Ovary (tissue), 9 donors: Measurements from ENCODE around the gene COL24A1. TPM values are rescaled to one million over a fixed set of nuclear protein-coding genes. Genes with fewer than 3 reads are reported as not detected.

Source experiments
- DNase-seq, 5 donors: peaks; one replicate each; pipeline ENCODE4 v3.0.0-alpha.2; 2019 to 2020
- H3K27ac ChIP-seq, 2 donors: fragments of 200-600 bp; one replicate each; pipeline versions ENCODE4 v1.5.1 to v1.8.0; 2019 to 2022
- H3K27me3 ChIP-seq: fragments of 200-600 bp; one replicate; pipeline ENCODE4 v1.8.0; 2022
- H3K36me3 ChIP-seq: fragments of 200-600 bp; sonication (generic); one replicate; pipeline ENCODE4 v1.5.1; 2019
- H3K4me1 ChIP-seq: one replicate; pipeline ENCODE4 v1.8.1; 2013; ENCODE audit warnings: mild to moderate bottlenecking, moderate library complexity; ENCODE audit not compliant: insufficient read depth
- H3K4me3 ChIP-seq: fragments of 200-600 bp; sonication (generic); one replicate; pipeline ENCODE4 v1.5.1; 2017
- H3K9me3 ChIP-seq, 2 donors: fragments of 200-600 bp in 1 of 2; sonication (generic) in 1 of 2; one replicate each; pipeline versions ENCODE4 v1.5.1 to v1.8.1; 2013 to 2019; ENCODE audit warnings: mild to moderate bottlenecking in 1 of 2, moderate library complexity in 1 of 2
- EP300 ChIP-seq: sonication (generic); formaldehyde crosslinking; IDR thresholded peaks from one replicate; pipeline ENCODE4 v1.6.1; 2017; ENCODE audit warnings: antibody characterized with exemption
- POLR2A ChIP-seq: fragments of 450-650 bp; IDR thresholded peaks from one replicate; pipeline ENCODE4 v1.6.1; 2017; ENCODE audit warnings: antibody characterized with exemption, mild to moderate bottlenecking, moderate library complexity
- WGBS, 3 donors: extraction: QIAGEN DNeasy Blood & Tissue Kit in 1 of 3; methylation state at CpG; one replicate each; pipeline versions ENCODE4 v1.1.5 to v1.1.7; 2013 to 2017; 5-methylcytosine and 5-hydroxymethylcytosine counted together
- intact Hi-C, 4 donors: fragments of 100-400 bp; cut with DNase I; formaldehyde crosslinking; loops; one replicate each; pipeline versions ENCODE4 v1.11.0 to v1.15.1; 2022 to 2023
- polyA plus RNA-seq, 2 donors: library from polyadenylated mRNA; stranded (reverse); fragments of 200-250 nt in 1 of 2; fragments of 350-450 nt in 1 of 2; fragmentation: Illumina TruSeq in 1 of 2; extraction: RNeasy Lipid Tissue Mini Kit (QIAGEN cat#74804) in 1 of 2; gene quantifications; one replicate each; pipeline ENCODE4 v1.2.3, GENCODE V29; 2013 to 2014
- total RNA-seq, 7 donors: library from RNA; depleted of rRNA in 2 of 7; stranded (reverse); fragments of >200 nt in 2 of 7; fragmentation: NEBNext Ultra II Directional in 3 of 7; extraction: Animal tissue kit (Norgen Biotek cat#: 25700) in 3 of 7; gene quantifications; one replicate each; pipeline versions ENCODE4 v1.1.0 to v1.2.4, GENCODE V29; 2016 to 2023
- TF ChIP-seq, protein P1 (sequence below), 3 donors: fragments of 450-650 bp in 2 of 3; fragments of 200-600 bp in 1 of 3; IDR thresholded peaks; one replicate each; pipeline versions ENCODE4 v1.5.1 to v1.8.0; 2016 to 2022; ENCODE audit warnings: antibody characterized with exemption in 3 of 3, mild to moderate bottlenecking in 1 of 3
- donor health status: DM: no; HTN: no; CAD: no; lungs with moderate emphysema.
- donor health status: DM: no; HTN: no; CAD: no.
- donor health status: Bipolar disorder and iron deficiency.
- donor health status: DM: yes; HTN: yes; CAD: no.
- donor health status: DM: no; HTN: no; CAD: no.
- donor health status: DM: yes; HTN: yes; CAD: no.

COL24A1 gene
- total and polyA plus RNA-seq, 9 donors, result 0.31 to 5.8 (median 0.74) TPM

DNA sequence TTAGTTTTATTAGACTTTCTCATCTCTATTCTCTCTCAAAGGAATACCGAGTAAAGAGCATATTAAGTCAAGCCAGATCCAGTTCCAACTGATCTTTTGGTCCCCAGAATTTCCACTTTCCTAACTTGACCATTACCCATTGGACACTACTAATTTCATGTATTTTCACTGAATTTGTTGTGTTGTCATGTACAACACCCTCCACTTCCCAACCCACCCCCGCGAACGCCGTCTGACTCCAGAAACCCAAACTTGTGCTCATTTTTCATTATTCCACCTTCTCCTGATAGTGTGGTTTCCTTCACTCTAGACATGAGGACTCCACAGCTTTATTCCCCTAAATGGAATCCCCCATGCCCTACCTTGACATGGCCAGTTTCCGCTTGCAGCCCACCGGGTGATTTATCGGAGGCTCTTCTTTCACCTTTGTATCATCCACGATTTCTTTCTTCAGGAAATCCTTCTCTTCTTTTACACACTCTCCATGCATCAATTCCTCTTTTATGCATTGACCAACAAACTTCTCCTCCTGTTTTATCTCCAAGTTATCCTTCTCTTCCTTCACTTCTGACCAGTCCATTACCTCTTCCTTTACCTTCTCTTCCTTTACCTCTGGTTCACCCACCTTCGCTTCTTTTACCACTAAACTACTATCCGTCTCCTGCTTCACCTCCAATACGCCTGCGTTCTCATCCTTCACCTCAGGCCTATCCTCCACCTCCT lies 449.1 kb downstream of the COL24A1 start:
- H3K36me3 ChIP-seq, result no peaks in the 10 kb centered on the region
- H3K27ac ChIP-seq, result no peak overlapping the region
- peaks cover 3% of the 10 kb centered on the region for H3K4me1 ChIP-seq
- peak overlapping the region; percentile 57 for H3K4me3 ChIP-seq
- no peaks in the 10 kb centered on the region for H3K9me3 ChIP-seq
- no peak for TF ChIP-seq POLR2A
- no peak for TF ChIP-seq EP300
- TF ChIP-seq, protein P1, sequence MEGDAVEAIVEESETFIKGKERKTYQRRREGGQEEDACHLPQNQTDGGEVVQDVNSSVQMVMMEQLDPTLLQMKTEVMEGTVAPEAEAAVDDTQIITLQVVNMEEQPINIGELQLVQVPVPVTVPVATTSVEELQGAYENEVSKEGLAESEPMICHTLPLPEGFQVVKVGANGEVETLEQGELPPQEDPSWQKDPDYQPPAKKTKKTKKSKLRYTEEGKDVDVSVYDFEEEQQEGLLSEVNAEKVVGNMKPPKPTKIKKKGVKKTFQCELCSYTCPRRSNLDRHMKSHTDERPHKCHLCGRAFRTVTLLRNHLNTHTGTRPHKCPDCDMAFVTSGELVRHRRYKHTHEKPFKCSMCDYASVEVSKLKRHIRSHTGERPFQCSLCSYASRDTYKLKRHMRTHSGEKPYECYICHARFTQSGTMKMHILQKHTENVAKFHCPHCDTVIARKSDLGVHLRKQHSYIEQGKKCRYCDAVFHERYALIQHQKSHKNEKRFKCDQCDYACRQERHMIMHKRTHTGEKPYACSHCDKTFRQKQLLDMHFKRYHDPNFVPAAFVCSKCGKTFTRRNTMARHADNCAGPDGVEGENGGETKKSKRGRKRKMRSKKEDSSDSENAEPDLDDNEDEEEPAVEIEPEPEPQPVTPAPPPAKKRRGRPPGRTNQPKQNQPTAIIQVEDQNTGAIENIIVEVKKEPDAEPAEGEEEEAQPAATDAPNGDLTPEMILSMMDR (IDR thresholded peaks at IDR 0.05), result no peak
- WGBS, 3 donors, result 10 to 15% (median 12%) methylated on average over 13 of the region's 13 CpGs
- no peaks in the 10 kb centered on the region for H3K27me3 ChIP-seq
- intact Hi-C loops, result no loop called here
- DNase-seq, result no peak

DNA sequence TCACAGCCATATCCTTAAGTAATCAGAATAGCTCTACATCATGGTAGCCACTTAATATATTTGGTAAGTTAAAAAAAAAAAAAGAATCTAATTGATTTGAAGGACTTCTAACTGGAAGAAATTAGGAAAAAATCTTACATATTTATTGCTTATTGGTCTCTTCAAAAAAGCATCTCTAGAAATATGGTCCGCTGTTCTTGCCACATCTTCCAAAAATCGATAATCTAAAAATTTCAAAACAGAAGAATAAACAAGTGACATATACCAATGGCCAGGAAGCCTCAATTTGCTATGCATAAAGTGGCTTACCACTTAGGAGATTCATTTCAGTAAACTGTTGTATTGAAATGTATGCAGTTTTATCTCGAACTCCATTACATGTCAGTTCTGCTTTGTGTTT lies 450.6 kb downstream of the COL24A1 start:
- no peak for DNase-seq
- H3K36me3 ChIP-seq, result no peaks in the 10 kb centered on the region
- TF ChIP-seq, protein P1 (IDR thresholded peaks at IDR 0.05), result no peak
- TF ChIP-seq POLR2A (no peak), EP300 (no peak)
- intact Hi-C loops, result no loop called here
- H3K9me3 ChIP-seq, result no peaks in the 10 kb centered on the region
- 96 to 98% (median 98%) methylated on average over 3 of the region's 3 CpGs for WGBS, 3 donors
- no peak overlapping the region for H3K27ac ChIP-seq
- no peaks in the 10 kb centered on the region for H3K27me3 ChIP-seq
- H3K4me1 ChIP-seq, result peaks cover 3% of the 10 kb centered on the region
- H3K4me3 ChIP-seq, result no peak overlapping the region

DNA sequence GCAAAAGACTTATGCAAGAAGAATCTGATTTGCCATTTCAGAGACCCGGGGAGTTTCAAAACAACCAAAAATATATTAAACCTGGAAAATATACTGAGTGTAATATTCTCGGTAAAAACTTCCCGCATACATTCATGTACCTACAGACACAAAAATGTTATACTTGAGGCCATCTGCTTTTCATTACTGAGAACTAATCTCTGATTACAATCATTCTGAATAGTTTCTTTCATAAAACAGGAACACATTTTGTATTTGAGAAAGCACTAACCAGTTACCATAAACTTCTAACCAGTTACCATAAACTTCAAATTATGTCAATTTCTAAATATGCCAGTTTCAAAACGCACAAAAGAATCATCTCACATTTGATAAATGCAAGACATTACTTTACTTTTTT lies 456.1 kb downstream of the COL24A1 start:
- Histone ChIP-seq H3K4me3 (no peak overlapping the region), H3K4me1 (no peaks in the 10 kb centered on the region), H3K36me3 (no peaks in the 10 kb centered on the region), H3K9me3 (no peaks in the 10 kb centered on the region), H3K27me3 (no peaks in the 10 kb centered on the region), H3K27ac (no peak overlapping the region)
- intact Hi-C loops, result no loop called here
- DNase-seq, result no peak
- TF ChIP-seq POLR2A (no peak), EP300 (no peak)
- TF ChIP-seq, protein P1 (IDR thresholded peaks at IDR 0.05), result no peak
- WGBS, 3 donors, result 93 to 97% (median 96%) methylated on average over 4 of the region's 4 CpGs

DNA sequence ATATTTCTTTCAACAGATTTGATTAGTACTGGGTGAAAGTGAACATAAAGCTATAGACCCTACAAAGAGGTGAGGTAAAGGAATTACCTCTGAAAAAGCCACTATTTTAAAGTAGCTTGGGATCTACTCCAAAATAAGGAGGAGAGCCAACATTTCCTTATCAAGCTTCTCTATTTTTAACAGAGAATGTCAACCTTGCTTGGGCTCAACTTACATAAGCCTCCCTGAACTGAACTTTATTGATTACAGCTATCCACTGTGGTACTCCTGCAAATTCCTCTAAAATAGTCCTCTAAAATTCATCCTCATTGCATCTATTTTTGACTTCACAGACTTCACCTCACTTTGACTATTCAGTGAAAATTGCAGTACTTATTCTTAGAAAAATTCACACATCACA lies 458.7 kb downstream of the COL24A1 start:
- Histone ChIP-seq H3K9me3 (no peaks in the 10 kb centered on the region), H3K27me3 (no peaks in the 10 kb centered on the region), H3K27ac (no peak overlapping the region), H3K4me1 (no peaks in the 10 kb centered on the region), H3K4me3 (no peak overlapping the region), H3K36me3 (no peaks in the 10 kb centered on the region)
- intact Hi-C loops, result loop anchor here in 1 of 4 donors (10.0 kb wide), 1 partner anchor 393 kb away; no protein-coding TSS in a partner anchor
- no peak for TF ChIP-seq POLR2A
- no peak for TF ChIP-seq EP300
- TF ChIP-seq, protein P1 (IDR thresholded peaks at IDR 0.05), result no peak
- no peak for DNase-seq
